BJ (cell line): ENCODE results near the gene ETS1. TPM values are rescaled to one million over a fixed set of nuclear protein-coding genes. Genes with fewer than 3 reads are reported as not detected.

ENCODE experiments used
- CTCF ChIA-PET: fragments of 350-600 bp; formaldehyde crosslinking; extraction: SDS; loops from one replicate; lab custom pipeline; 2021; ENCODE audit warnings: antibody characterized with exemption, inconsistent platforms; lab: Yijun Ruan, JAX
- POLR2A ChIA-PET: fragments of 300-600 bp; sonication (Branson Sonifier 250); formaldehyde crosslinking; extraction: SDS; loops from one replicate; lab custom pipeline; 2021; ENCODE audit warnings: antibody characterized with exemption; lab: Charles Lee
- DNase-seq: peaks from one replicate; pipeline ENCODE4 v3.0.0-alpha.2; 2011; ENCODE audit warnings: low read depth
- H3K27me3 ChIP-seq: 2 replicates; pipeline ENCODE4 v1.6.0; 2011; ENCODE audit warnings: low read length; ENCODE audit not compliant: control insufficient read depth, insufficient read depth
- H3K36me3 ChIP-seq: 2 replicates; pipeline ENCODE4 v1.5.1; 2011; ENCODE audit warnings: low read length; ENCODE audit not compliant: control insufficient read depth, insufficient read depth
- H3K4me3 ChIP-seq: 2 replicates; pipeline ENCODE4 v1.5.1; 2011; ENCODE audit warnings: low read depth, mild to moderate bottlenecking, control low read depth, low read length
- CTCF ChIP-seq: IDR thresholded peaks from 2 replicates; pipeline ENCODE4 v1.5.1; 2011; ENCODE audit warnings: low read depth, mild to moderate bottlenecking, control low read depth, inconsistent platforms, low read length, moderate library complexity; ENCODE audit not compliant: insufficient read depth
- polyA plus RNA-seq: library from polyadenylated mRNA; depleted of rRNA; stranded (reverse); fragments of >200 nt; gene quantifications from 2 replicates; pipeline ENCODE4 v1.2.3, GENCODE V29; 2011

The ETS1 gene
- polyA plus RNA-seq, 1 experiment = 38.5 TPM

- no peak for TF ChIP-seq CTCF
- POLR2A ChIA-PET = no interaction called here
- no peak for DNase-seq
- no peaks in the 10 kb centered on the region for H3K27me3 ChIP-seq
- H3K4me3 ChIP-seq = no peak overlapping the region
- CTCF ChIA-PET = interaction anchor here (0.7 to 2.1 kb wide), 5 partner anchors 83 to 305 kb away, joined by 3 to 6 read pairs (median 4); no protein-coding TSS in a partner anchor
- H3K36me3 ChIP-seq = peaks cover 22% of the 10 kb centered on the region
Observed at GRCh38 chr11:128462922-128463321, 124.4 kb downstream of the ETS1 start.

GRCh38 chr11:128462189-128462588 lies 125.2 kb downstream of the ETS1 start:
- DNase-seq = no peak
- no peaks in the 10 kb centered on the region for H3K27me3 ChIP-seq
- H3K4me3 ChIP-seq = no peak overlapping the region
- H3K36me3 ChIP-seq = peaks cover 26% of the 10 kb centered on the region
- CTCF ChIA-PET = interaction anchor here (0.7 kb wide), 1 partner anchor 82 kb away, joined by 4 read pairs; no protein-coding TSS in a partner anchor
- POLR2A ChIA-PET = no interaction called here
- TF ChIP-seq CTCF = no peak

DNA sequence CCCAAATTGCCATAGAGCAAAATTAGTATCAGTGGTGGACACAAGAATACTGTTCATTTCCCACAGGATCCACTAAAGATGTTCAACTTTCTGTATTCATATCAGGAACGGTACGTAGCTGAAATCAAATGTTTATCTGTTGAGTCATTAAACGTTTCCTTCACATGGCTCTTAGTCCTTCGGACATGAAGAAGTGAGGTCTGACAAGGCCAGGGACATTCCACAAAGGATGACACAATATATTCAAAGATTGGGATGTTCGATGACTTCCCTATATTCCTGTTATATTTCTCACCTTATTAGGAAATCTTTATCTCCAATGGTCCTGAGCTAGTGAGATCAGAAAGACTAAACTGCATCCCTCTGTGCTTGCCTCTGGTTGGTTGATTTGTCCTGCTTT lies 129.0 kb downstream of the ETS1 start:
- Histone ChIP-seq H3K4me3 (no peak overlapping the region), H3K36me3 (peaks cover 20% of the 10 kb centered on the region), H3K27me3 (no peaks in the 10 kb centered on the region)
- DNase-seq = peak; percentile 69
- ChIA-PET POLR2A (interaction anchor here (0.5 to 1.4 kb wide), 3 partner anchors 9 to 49 kb away, joined by 3 to 7 read pairs (median 4); no protein-coding TSS in a partner anchor), CTCF (interaction anchor here (0.6 to 1.6 kb wide), 8 partner anchors 13 to 427 kb away, joined by 3 to 4 read pairs (median 3); no protein-coding TSS in a partner anchor)
- no peak for TF ChIP-seq CTCF

- H3K36me3 ChIP-seq = peaks cover 17% of the 10 kb centered on the region
- CTCF ChIA-PET = interaction anchor here (0.6 to 1.6 kb wide), 6 partner anchors 14 to 301 kb away, joined by 3 to 4 read pairs (median 3); no protein-coding TSS in a partner anchor
Observed at GRCh38 chr11:128457874-128458273, 129.5 kb downstream of the ETS1 start.

More at GRCh38 chr11:128457874-128458273, 129.5 kb downstream of the ETS1 start:
- DNase-seq = peak; percentile 40
- POLR2A ChIA-PET = interaction anchor here (1.4 kb wide), 1 partner anchor 39 kb away, joined by 4 read pairs; no protein-coding TSS in a partner anchor
- H3K4me3 ChIP-seq = no peak overlapping the region
- no peaks in the 10 kb centered on the region for H3K27me3 ChIP-seq
- no peak for TF ChIP-seq CTCF
